H1 (cell line): ENCODE measurements around the gene PCSK1N. TPM values are rescaled to one million over a fixed set of nuclear protein-coding genes. Genes with fewer than 3 reads are reported as not detected.

Experiments used
- CTCF ChIA-PET: fragments of 300-600 bp; sonication (Branson Sonifier 250); formaldehyde crosslinking; loops from one replicate; lab custom pipeline; 2021; ENCODE audit not compliant: partially characterized antibody; lab: Charles Lee
- POLR2A ChIA-PET: fragments of 300-600 bp; sonication (Branson Sonifier 250); formaldehyde crosslinking; loops from one replicate; lab custom pipeline; 2021; ENCODE audit warnings: inconsistent platforms; ENCODE audit not compliant: partially characterized antibody; lab: Charles Lee
- DNase-seq, 2 experiments: peaks; one replicate each; pipeline versions ENCODE4 v3.0.0 to v3.0.0-alpha.2; 2010 to 2022; ENCODE audit warnings: low spot score in 2 of 2, low read depth in 1 of 2, mixed read lengths in 1 of 2
- FAIRE-seq: peaks from 2 replicates; lab custom pipeline; 2011; peaks lifted over from hg19 to GRCh38; lab: Jason Lieb, UNC
- H2AFZ ChIP-seq: 2 replicates; pipeline ENCODE4 v1.8.1; 2012; ENCODE audit warnings: low read length, inconsistent platforms
- H2AK5ac ChIP-seq: 2 replicates; pipeline ENCODE4 v1.6.1; 2013; ENCODE audit warnings: low read depth, low read length
- H2BK120ac ChIP-seq: replicated peaks from 2 replicates; pipeline ENCODE3; 2013; ENCODE audit warnings: low read depth, low read length, inconsistent platforms
- H2BK12ac ChIP-seq: 2 replicates; pipeline ENCODE4 v1.6.1; 2013; ENCODE audit warnings: low read depth, low read length
- H2BK15ac ChIP-seq: 2 replicates; pipeline ENCODE4 v1.6.1; 2013; ENCODE audit warnings: low read length
- H2BK20ac ChIP-seq: 2 replicates; pipeline ENCODE4 v1.6.1; 2013; ENCODE audit warnings: low read length
- H2BK5ac ChIP-seq: 2 replicates; pipeline ENCODE4 v1.6.1; 2013; ENCODE audit warnings: low read depth, low read length
- H3K14ac ChIP-seq: 2 replicates; pipeline ENCODE4 v1.6.1; 2013; ENCODE audit warnings: inconsistent platforms; ENCODE audit not compliant: insufficient read length
- H3K18ac ChIP-seq: 2 replicates; pipeline ENCODE4 v1.6.1; 2013; ENCODE audit warnings: low read length; ENCODE audit errors: extremely low read depth
- H3K23ac ChIP-seq: 2 replicates; pipeline ENCODE4 v1.6.1; 2013; ENCODE audit warnings: inconsistent platforms; ENCODE audit not compliant: insufficient read length
- H3K23me2 ChIP-seq: 2 replicates; pipeline ENCODE4 v1.6.1; 2013; ENCODE audit warnings: low read depth, low read length
- H3K27ac ChIP-seq: 2 replicates; pipeline ENCODE4 v1.6.1; 2011; ENCODE audit warnings: low read depth, low read length, inconsistent platforms
- H3K27me3 ChIP-seq, 4 experiments: replicated peaks in 1 of 4; 1 replicate in 1 of 4; 2 replicates in 3 of 4; pipeline versions ENCODE4 v1.6.1 to v1.8.1; 2011 to 2013; ENCODE audit warnings: low read length in 3 of 4, mild to moderate bottlenecking in 3 of 4, inconsistent platforms in 2 of 4, mixed read lengths in 2 of 4, moderate library complexity in 1 of 4; ENCODE audit not compliant: control insufficient read depth in 3 of 4, insufficient read depth in 3 of 4; ENCODE audit errors: extremely low read depth in 1 of 4
- H3K36me3 ChIP-seq, 4 experiments: 2 replicates each; pipeline versions ENCODE4 v1.6.1 to v1.8.1; 2011 to 2013; ENCODE audit warnings: mild to moderate bottlenecking in 4 of 4, low read length in 3 of 4, moderate library complexity in 2 of 4, control low read depth in 1 of 4, inconsistent platforms in 1 of 4; ENCODE audit not compliant: insufficient read depth in 4 of 4, control insufficient read depth in 2 of 4
- H3K4ac ChIP-seq: replicated peaks from 2 replicates; pipeline ENCODE3; 2013; ENCODE audit warnings: low read length, low read depth, mixed read lengths, inconsistent platforms; ENCODE audit not compliant: insufficient read length
- H3K4me1 ChIP-seq, 4 experiments: replicated peaks in 1 of 4; 1 replicate in 1 of 4; 2 replicates in 3 of 4; pipeline versions ENCODE4 v1.6.1 to v1.8.1; 2011 to 2013; ENCODE audit warnings: low read length in 3 of 4, inconsistent platforms in 2 of 4, mixed read lengths in 1 of 4; ENCODE audit not compliant: insufficient read depth in 4 of 4, control insufficient read depth in 3 of 4
- H3K4me2 ChIP-seq, 2 experiments: 2 replicates each; pipeline versions ENCODE4 v1.6.1 to v1.8.1; 2011 to 2013; ENCODE audit warnings: low read depth in 2 of 2, low read length in 2 of 2, control low read depth in 1 of 2, inconsistent platforms in 1 of 2, mild to moderate bottlenecking in 1 of 2; ENCODE audit not compliant: insufficient read depth in 1 of 2
- H3K4me3 ChIP-seq, 4 experiments: fragments of 200-600, 300-600 bp in 1 of 4; sonication (generic), shearing (Covaris generic), sonication (Bioruptor Twin) in 1 of 4; 2 replicates each; pipeline versions ENCODE4 v1.5.1 to v1.8.1; 2011 to 2016; ENCODE audit warnings: low read length in 4 of 4, low read depth in 3 of 4, control low read depth in 2 of 4, inconsistent platforms in 2 of 4, mild to moderate bottlenecking in 2 of 4, mixed read lengths in 1 of 4, moderate library complexity in 1 of 4; ENCODE audit not compliant: insufficient read depth in 2 of 4; ENCODE audit errors: extremely low read depth in 1 of 4
- H3K56ac ChIP-seq: replicated peaks from 2 replicates; pipeline ENCODE3; 2013; ENCODE audit warnings: low read depth, mild to moderate bottlenecking, mixed read lengths, low read length, inconsistent platforms; ENCODE audit not compliant: insufficient read length
- H3K79me1 ChIP-seq: 2 replicates; pipeline ENCODE4 v1.6.1; 2013; ENCODE audit warnings: low read depth, low read length, control low read depth
- H3K79me2 ChIP-seq, 2 experiments: 2 replicates each; pipeline versions ENCODE4 v1.6.1 to v1.8.1; 2012 to 2013; ENCODE audit warnings: low read length in 2 of 2, mild to moderate bottlenecking in 2 of 2, inconsistent platforms in 1 of 2; ENCODE audit not compliant: insufficient read depth in 2 of 2, control insufficient read depth in 1 of 2
- H3K9ac ChIP-seq, 4 experiments: replicated peaks in 1 of 4; 1 replicate in 1 of 4; 2 replicates in 3 of 4; pipeline versions ENCODE4 v1.6.1 to v1.8.1; 2011 to 2013; ENCODE audit warnings: low read depth in 3 of 4, low read length in 3 of 4, control low read depth in 2 of 4, mild to moderate bottlenecking in 2 of 4, moderate library complexity in 2 of 4, inconsistent platforms in 1 of 4; ENCODE audit errors: extremely low read depth in 1 of 4
- H3K9me3 ChIP-seq, 2 experiments: 2 replicates each; pipeline versions ENCODE4 v1.6.1 to v1.8.1; 2012 to 2013; ENCODE audit warnings: mild to moderate bottlenecking in 2 of 2, moderate library complexity in 2 of 2, control low read depth in 1 of 2, inconsistent platforms in 1 of 2, low read depth in 1 of 2, low read length in 1 of 2, mixed read lengths in 1 of 2; ENCODE audit not compliant: insufficient read depth in 2 of 2
- H4K20me1 ChIP-seq, 2 experiments: replicated peaks in 1 of 2; 2 replicates each; pipeline versions ENCODE3 to v1.8.1; 2011 to 2013; ENCODE audit warnings: inconsistent platforms in 2 of 2, low read length in 2 of 2, mild to moderate bottlenecking in 1 of 2; ENCODE audit not compliant: insufficient read depth in 2 of 2, control insufficient read depth in 1 of 2
- H4K5ac ChIP-seq: 2 replicates; pipeline ENCODE4 v1.6.1; 2013; ENCODE audit warnings: low read length, low read depth, mixed read lengths, inconsistent platforms; ENCODE audit not compliant: insufficient read length
- H4K8ac ChIP-seq: 2 replicates; pipeline ENCODE4 v1.8.0; 2013; ENCODE audit warnings: mild to moderate bottlenecking, moderate library complexity, low read length, inconsistent platforms; ENCODE audit not compliant: insufficient read depth; ENCODE audit errors: extremely low read depth
- H4K91ac ChIP-seq: replicated peaks from 2 replicates; pipeline ENCODE3; 2013; ENCODE audit warnings: low read length, mixed read lengths, inconsistent platforms; ENCODE audit not compliant: insufficient read length
- BRCA1 ChIP-seq: IDR thresholded peaks from 2 replicates; pipeline ENCODE4 v1.6.1; 2012; ENCODE audit warnings: low read depth, low read length, improper control_type of control experiment
- CHD1 ChIP-seq: IDR thresholded peaks from 2 replicates; pipeline ENCODE4 v1.6.1; 2012; ENCODE audit warnings: low read depth, low read length, improper control_type of control experiment
- CTBP2 ChIP-seq: IDR thresholded peaks from 2 replicates; pipeline ENCODE4 v1.7.0; 2011; ENCODE audit warnings: borderline replicate concordance, mild to moderate bottlenecking, moderate library complexity, mixed read lengths, low read length; ENCODE audit not compliant: insufficient read depth, insufficient read length
- JUND ChIP-seq: IDR thresholded peaks from 2 replicates; pipeline ENCODE4 v1.6.1; 2011; ENCODE audit warnings: mild to moderate bottlenecking, improper control_type of control experiment, low read length
- KDM4A ChIP-seq: IDR thresholded peaks from one replicate; pipeline ENCODE4 v1.7.1; 2012; ENCODE audit warnings: low read depth, mild to moderate bottlenecking, moderate library complexity, low read length, inconsistent platforms; ENCODE audit not compliant: severe bottlenecking
- MAFK ChIP-seq: IDR thresholded peaks from 2 replicates; pipeline ENCODE4 v1.6.1; 2012; ENCODE audit warnings: low read depth, mild to moderate bottlenecking, improper control_type of control experiment, low read length
- PHF8 ChIP-seq: fragments of 200-600 bp; sonication (generic); conservative IDR thresholded peaks from 2 replicates; pipeline ENCODE4 v1.7.1; 2012; ENCODE audit warnings: low read depth, mild to moderate bottlenecking, inconsistent platforms, low read length, moderate library complexity
- POLR2AphosphoS5 ChIP-seq: IDR thresholded peaks from 2 replicates; pipeline ENCODE4 v1.6.1; 2011; ENCODE audit warnings: low read depth, low read length
- POU5F1 ChIP-seq: IDR thresholded peaks from 2 replicates; pipeline ENCODE4 v1.6.1; 2011; ENCODE audit warnings: low read depth, mild to moderate bottlenecking, low read length, moderate library complexity
- RAD21 ChIP-seq, 2 experiments: IDR thresholded peaks in 1 of 2; conservative IDR thresholded peaks in 1 of 2; 2 replicates each; pipeline ENCODE4 v1.6.1; 2011; ENCODE audit warnings: low read depth in 2 of 2, low read length in 2 of 2, improper control_type of control experiment in 1 of 2, inconsistent platforms in 1 of 2, mild to moderate bottlenecking in 1 of 2, moderate library complexity in 1 of 2
- SP2 ChIP-seq: IDR thresholded peaks from 2 replicates; pipeline ENCODE4 v1.6.1; 2012; ENCODE audit warnings: mild to moderate bottlenecking, low read length, inconsistent platforms
- SRF ChIP-seq: IDR thresholded peaks from 2 replicates; pipeline ENCODE4 v1.6.1; 2011; ENCODE audit warnings: mild to moderate bottlenecking, low read depth, low read length, moderate library complexity
- SUZ12 ChIP-seq: fragments of 200-600 bp; sonication (generic); IDR thresholded peaks from 2 replicates; pipeline ENCODE4 v1.6.1; 2012; ENCODE audit warnings: mild to moderate bottlenecking, inconsistent platforms, low read length, moderate library complexity, mixed read lengths
- WGBS, 2 experiments: shearing (Covaris generic) in 1 of 2; methylation state at CpG; one replicate each; pipeline versions ENCODE4 v1.1.6 to v1.1.7; 2013 to 2015; ENCODE audit warnings: low lambda C conversion rate in 2 of 2, mixed read lengths in 2 of 2, inconsistent platforms in 1 of 2, low coverage in 1 of 2, missing lambda C conversion rate in 1 of 2; ENCODE audit not compliant: insufficient replicate concordance in 2 of 2, insufficient coverage in 1 of 2, insufficient read length in 1 of 2; ENCODE audit errors: extremely low coverage in 1 of 2, missing lambda C conversion rate in 1 of 2; 5-methylcytosine and 5-hydroxymethylcytosine counted together
- polyA plus RNA-seq, 7 experiments: library from polyadenylated mRNA; depleted of rRNA in 3 of 7; stranded (reverse) in 5 of 7; unstranded in 2 of 7; fragments of >200 nt in 5 of 7; fragments of 200-250 nt in 2 of 7; gene quantifications; 1 replicate in 5 of 7; 2 replicates in 1 of 7; 4 replicates in 1 of 7; pipeline versions ENCODE4 v1.2.1 to v1.2.3, GENCODE V29; 2011 to 2013; ENCODE audit warnings: missing spikeins in 2 of 7, mixed read lengths in 2 of 7
- total RNA-seq: library from RNA; stranded (reverse); fragmentation: NEBNext Ultra II Directional; extraction: Animal tissue kit (Norgen Biotek cat#: 25700); gene quantifications from 2 replicates; pipeline ENCODE4 v1.2.1, GENCODE V29; 2021
- TF ChIP-seq, protein P1 (sequence below): IDR thresholded peaks from 2 replicates; pipeline ENCODE4 v1.6.1; 2012; ENCODE audit warnings: inconsistent platforms

Gene PCSK1N
- total and polyA plus RNA-seq, 2 of the 8 experiments (the other 6 are each of a cell fraction or from before 2014, with no cell fraction given), result 3.6 to 4.5 TPM

DNA sequence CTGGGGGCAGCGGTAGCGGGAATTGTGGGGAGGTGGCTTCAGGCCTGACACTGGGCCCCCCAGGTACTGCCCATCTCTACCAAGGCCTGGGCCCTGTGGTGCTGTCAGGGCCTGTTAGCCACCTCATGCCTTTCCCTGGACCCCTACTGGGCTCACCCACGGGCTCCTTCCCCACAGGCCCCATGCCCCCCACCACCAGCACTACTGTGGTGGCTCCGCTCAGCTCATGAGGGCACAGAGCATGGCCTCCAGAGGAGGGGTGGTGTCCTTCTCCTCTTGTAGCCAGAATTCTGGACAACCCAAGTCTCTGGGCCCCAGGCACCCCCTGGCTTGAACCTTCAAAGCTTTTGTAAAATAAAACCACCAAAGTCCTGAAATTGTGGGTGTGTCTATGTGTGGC is 41.5 kb downstream of the PCSK1N start:
- FAIRE-seq (no peak), DNase-seq (no peak)
- H3K9ac ChIP-seq, result no peak overlapping the region
- no peak overlapping the region for H2BK120ac ChIP-seq
- H3K56ac ChIP-seq, result no peak overlapping the region
- H3K4me2 ChIP-seq, result no peak overlapping the region
- no peak overlapping the region for H3K18ac ChIP-seq
- no peak overlapping the region for H2BK20ac ChIP-seq
- H2BK12ac ChIP-seq, result no peak overlapping the region
- H2BK5ac ChIP-seq, result no peak overlapping the region
- H3K27me3 ChIP-seq, result no peaks in the 10 kb centered on the region
- no peaks in the 10 kb centered on the region for H3K79me1 ChIP-seq
- H4K5ac ChIP-seq, result no peak overlapping the region
- H4K91ac ChIP-seq, result no peak overlapping the region
- POLR2A ChIA-PET, result interaction anchor here (0.6 kb wide), 1 partner anchor 14 kb away, joined by 4 read pairs; no protein-coding TSS in a partner anchor
- no peaks in the 10 kb centered on the region for H3K36me3 ChIP-seq
- no peak overlapping the region; the same call in 1 of the 2 replicates for H3K27ac ChIP-seq
- no peak overlapping the region for H2AK5ac ChIP-seq
- H3K4ac ChIP-seq, result no peak overlapping the region
- H3K4me3 ChIP-seq, result no peak overlapping the region
- H3K79me2 ChIP-seq, result no peaks in the 10 kb centered on the region
- no peak overlapping the region for H2BK15ac ChIP-seq
- H3K4me1 ChIP-seq, result no peaks in the 10 kb centered on the region
- H3K9me3 ChIP-seq, result no peaks in the 10 kb centered on the region
- CTCF ChIA-PET, result interaction anchor here (1.2 kb wide), 1 partner anchor 362 kb away, joined by 4 read pairs; no protein-coding TSS in a partner anchor
- no peak overlapping the region for H3K23ac ChIP-seq
- no peaks in the 10 kb centered on the region for H3K23me2 ChIP-seq
- 80% methylated on average over 3 of the region's 4 CpGs; no CpG with 5 or more reads in 1 of the 2 experiments for WGBS, 2 experiments
- no peaks in the 10 kb centered on the region for H4K20me1 ChIP-seq
- no peak overlapping the region for H3K14ac ChIP-seq
- no peak overlapping the region for H2AFZ ChIP-seq
- no peak overlapping the region for H4K8ac ChIP-seq
- TF ChIP-seq SP2, result no peak
- TF ChIP-seq CHD1, result no peak
- TF ChIP-seq RAD21 (IDR thresholded peaks at IDR 0.05 in 1 of 2, conservative IDR thresholded peaks at IDR 0.05 in 1 of 2; ENCODE audit: low read depth in 2 of 2, low read length in 2 of 2), result no peak
- TF ChIP-seq SUZ12, result no peak
- TF ChIP-seq BRCA1, result no peak
- TF ChIP-seq CTBP2, result no peak
- no peak for TF ChIP-seq MAFK
- TF ChIP-seq JUND, result no peak
- TF ChIP-seq PHF8, result no peak
- no peak for TF ChIP-seq KDM4A
- no peak for TF ChIP-seq POU5F1
- TF ChIP-seq SRF, result no peak
- TF ChIP-seq, protein P1, sequence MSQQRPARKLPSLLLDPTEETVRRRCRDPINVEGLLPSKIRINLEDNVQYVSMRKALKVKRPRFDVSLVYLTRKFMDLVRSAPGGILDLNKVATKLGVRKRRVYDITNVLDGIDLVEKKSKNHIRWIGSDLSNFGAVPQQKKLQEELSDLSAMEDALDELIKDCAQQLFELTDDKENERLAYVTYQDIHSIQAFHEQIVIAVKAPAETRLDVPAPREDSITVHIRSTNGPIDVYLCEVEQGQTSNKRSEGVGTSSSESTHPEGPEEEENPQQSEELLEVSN, result no peak
- no peak for TF ChIP-seq POLR2AphosphoS5
